A673 (cell line): ENCODE results near the gene FOXF2.

Source experiments
- CTCF ChIP-seq: fragments of 300-800, 200-600 bp; sonication (generic); conservative IDR thresholded peaks from 2 replicates; pipeline ENCODE4 v1.5.1; 2017; ENCODE audit warnings: low read depth, mild to moderate bottlenecking, antibody characterized with exemption, low read length, moderate library complexity, mixed read lengths
- EZH2 ChIP-seq: fragments of 200-600 bp; sonication (generic); IDR thresholded peaks from 2 replicates; pipeline ENCODE4 v1.6.1; 2017; ENCODE audit warnings: borderline replicate concordance, low read depth, mild to moderate bottlenecking, mixed read lengths, antibody characterized with exemption, low read length; ENCODE audit not compliant: poor library complexity, severe bottlenecking

- TF ChIP-seq CTCF (no peak), EZH2 (no peak)
Measured at GRCh38 chr6:1420382-1420781, 31.0 kb downstream of the FOXF2 start.
